CD4-positive, alpha-beta T cell treated with Interleukin-6 at 100 ng/mL for 8 hours (primary cell): ENCODE measurements around the gene RBM45.
"Not testable (repeated sequence)": the region's sequence is repeated elsewhere in the genome, so short reads cannot be mapped to it uniquely, and the experiment has no call there.

Experiments
- DNase-seq: peaks from one replicate; pipeline ENCODE4 v3.0.0-alpha.2; 2020; ENCODE audit warnings: mixed read lengths, low spot score

RBM45 gene

DNA sequence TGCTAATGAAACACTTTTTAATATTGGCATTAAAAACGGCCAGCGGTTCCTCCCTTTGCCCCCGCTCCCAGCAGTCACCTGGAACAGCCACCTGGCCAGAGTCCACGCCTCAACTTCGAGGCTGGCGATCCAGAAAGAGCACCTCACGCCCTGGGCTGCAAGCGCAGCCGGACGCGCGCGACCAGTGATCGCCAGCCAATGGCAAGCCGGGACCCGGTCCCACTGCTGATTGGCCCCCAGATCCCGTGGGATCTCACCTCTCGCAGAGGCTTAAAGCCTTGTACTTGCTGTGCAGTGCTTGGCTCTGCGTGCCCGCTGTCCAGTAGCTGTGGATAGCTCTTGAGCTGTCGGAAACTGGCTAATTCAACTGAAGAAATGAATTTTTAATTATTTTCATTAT, 4.1 kb upstream of the RBM45 start:
- DNase-seq: no peak

DNA sequence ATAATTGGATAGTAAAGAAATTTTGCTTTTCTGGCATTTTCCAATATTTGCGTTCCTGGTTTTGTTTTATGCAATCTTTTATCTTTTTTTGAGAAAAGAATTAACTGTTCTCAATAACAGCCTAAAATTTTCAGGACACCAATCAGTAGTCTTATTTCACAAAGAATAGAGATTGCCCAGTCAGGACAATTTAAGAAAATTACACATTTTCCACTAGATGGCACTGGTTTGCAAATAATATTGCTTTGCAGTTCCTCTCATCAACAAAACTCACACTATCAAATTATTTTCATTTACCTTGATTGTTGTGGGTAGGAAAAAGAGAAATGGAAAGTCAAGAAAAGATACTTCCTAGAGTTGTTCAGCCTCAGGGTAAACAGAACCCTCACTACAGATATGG, 2.4 kb upstream of the RBM45 start:
- peak; percentile 21 for DNase-seq

DNA sequence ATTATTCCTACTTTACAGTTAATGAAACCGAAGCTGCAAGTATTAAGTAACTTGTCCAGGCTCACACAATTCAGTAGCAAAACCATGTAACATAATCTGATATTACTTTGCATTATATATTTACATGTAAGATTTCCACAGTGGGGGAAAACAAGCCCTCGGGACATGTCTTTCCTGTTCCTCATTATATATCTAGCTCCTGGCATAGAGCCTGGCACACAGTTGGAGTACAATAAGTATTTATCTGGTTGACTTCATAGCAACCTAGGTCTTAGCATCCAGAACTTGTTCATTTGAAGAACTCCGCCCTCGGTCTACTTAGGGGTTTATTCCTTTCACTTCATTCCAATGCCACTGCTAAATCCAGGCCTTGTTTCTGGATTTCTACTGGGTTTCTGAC, 1.6 kb upstream of the RBM45 start:
- no peak for DNase-seq

GRCh38 chr2:178111743-178112142, 494 bp upstream of the RBM45 start:
- no peak for DNase-seq

DNA sequence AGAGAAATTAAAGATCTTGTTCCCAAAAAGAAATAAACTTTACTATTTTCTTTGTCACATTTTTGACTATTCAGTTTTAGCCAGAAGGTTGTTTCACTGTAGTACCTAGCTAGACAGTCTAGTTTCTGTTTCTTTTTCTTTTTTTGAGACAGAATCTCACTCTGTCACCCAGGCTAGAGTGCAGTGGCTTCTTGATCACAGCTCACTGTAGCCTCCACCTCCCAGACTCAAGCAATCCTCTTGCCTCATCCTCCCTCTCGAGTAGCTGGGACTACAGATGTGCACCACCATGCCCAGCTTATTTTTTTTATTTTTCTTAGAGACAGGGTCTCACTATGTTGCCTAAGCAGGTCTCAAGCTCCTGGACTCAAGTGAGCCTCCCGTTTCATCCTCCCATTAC, 2.2 kb downstream of the RBM45 start:
- DNase-seq: no peak

DNA sequence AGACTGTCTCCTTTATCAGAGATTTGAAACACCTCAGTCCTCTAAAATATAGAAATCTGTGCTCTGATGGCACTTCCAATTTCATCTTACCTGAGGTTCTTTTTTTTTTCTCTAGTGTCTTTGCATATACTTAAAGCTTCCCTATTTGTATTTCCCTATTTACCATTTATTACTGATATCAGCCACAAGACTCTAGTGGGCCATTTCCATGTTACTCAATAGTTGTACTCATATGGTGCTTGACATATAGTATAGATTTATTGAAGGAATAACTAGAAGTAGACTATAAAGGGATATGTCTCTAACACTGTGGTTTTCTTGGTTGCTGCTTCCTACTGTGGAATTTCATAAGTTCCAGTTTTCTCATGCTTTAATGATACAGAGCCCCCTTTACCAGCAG, 3.0 kb downstream of the RBM45 start:
- no peak for DNase-seq

DNA sequence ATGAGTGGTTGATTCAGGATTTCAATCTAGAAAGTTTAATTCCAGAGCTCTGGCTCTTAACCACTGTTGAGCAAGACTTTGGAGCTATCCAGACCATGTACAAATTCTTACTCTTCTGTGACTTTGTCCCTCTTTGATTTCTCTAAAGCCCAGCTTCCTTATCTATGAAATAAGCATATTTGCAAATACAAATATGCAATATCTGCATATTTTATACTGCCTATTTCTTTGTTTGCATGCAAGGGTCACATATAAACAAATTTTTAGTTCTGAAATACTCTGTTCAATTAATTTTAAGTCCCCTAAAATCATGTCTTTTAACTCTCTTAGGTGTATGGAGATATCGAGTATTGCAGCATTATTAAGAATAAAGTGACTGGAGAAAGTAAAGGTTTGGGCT, 5.5 kb downstream of the RBM45 start:
- no peak for DNase-seq

GRCh38 chr2:178119179-178119922, 7.1 kb downstream of the RBM45 start:
- DNase-seq: no peak

GRCh38 chr2:178123163-178123562, 10.9 kb downstream of the RBM45 start:
- DNase-seq: no peak

DNA sequence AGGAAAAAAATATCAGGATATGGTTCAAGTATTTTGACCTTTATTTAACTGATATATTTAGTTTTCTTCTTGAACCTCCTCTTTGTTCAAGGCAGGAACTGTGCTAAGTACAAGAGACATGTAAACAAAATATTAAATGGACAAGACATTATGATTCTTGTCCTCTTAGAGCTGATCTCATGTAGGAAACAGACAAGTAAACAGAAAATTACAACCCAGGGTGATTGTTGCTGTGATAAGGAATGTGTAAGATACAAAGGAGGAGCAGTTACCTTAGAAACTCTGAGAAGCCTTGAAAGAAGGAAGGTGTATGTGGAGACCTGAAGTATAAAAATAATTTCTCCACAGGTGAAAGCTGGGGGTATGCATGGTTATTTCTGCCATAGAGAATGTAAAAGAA, 12.9 kb downstream of the RBM45 start:
- no peak for DNase-seq

- DNase-seq: no peak
Observed at GRCh38 chr2:178125862-178126261, 13.6 kb downstream of the RBM45 start.

- DNase-seq: no peak
Observed at GRCh38 chr2:178128836-178129630, 16.8 kb downstream of the RBM45 start.

DNA sequence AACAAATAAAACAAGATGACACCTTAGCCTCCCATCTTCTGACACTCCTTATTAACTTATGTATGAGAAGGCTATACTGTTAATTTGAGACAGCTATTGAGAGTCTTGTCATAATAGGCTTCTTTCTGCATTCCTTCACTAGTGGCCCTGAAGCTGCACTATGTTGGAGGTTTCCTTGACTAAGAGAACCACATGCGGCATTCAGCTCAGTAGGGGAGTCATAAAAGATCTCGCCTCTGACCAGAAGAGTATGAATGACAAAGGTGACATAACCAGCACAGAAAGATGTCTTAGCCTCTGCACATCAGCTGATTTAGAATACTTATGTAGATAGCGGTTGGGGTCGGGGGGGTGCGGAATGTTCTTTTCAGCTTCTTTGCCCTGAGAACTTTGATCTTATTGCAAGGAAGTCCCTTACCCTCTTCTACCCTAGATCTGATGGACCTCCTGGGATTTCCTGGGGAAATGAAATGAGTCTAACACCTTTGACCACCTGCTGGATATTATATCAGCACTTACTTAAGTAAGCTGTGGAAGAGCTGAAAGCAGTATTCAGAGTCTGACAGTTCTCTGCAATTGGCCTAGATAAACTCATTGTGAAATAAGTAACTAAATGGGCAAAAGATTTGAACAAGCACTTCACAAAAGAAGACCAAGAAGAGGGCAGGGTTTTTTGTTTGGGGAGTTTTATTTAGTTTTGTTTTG, 24.2 kb downstream of the RBM45 start:
- DNase-seq: no peak

- DNase-seq: no peak
Observed at GRCh38 chr2:178142274-178143065, 30.2 kb downstream of the RBM45 start.

- DNase-seq: no peak
Observed at GRCh38 chr2:178143481-178143880, 31.2 kb downstream of the RBM45 start.

- DNase-seq: no peak
Observed at GRCh38 chr2:178152033-178152432, 39.8 kb downstream of the RBM45 start.

- DNase-seq: no peak
Observed at GRCh38 chr2:178152542-178152941, 40.3 kb downstream of the RBM45 start.

GRCh38 chr2:178152977-178153376, 40.7 kb downstream of the RBM45 start:
- no peak for DNase-seq

- DNase-seq: not testable (repeated sequence)
Observed at GRCh38 chr2:178153878-178154277, 41.6 kb downstream of the RBM45 start.

DNA sequence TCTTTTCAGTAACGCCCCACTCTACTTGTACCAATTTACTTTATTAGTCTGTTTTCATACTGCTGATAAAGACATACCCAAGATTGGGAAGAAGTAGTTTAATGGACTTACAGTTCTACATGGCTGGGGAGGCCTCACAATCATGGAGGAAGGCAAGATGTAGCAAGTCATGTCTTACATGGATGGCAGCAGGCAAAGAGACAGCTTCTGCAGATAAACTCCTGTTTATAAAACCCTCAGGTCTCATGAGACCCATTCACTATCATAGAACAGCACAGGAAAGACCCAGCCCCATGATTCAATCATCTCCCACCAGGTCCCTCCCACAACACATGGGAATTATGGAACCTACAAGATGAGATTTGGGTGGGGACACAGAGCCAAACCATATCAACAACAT, 43.3 kb downstream of the RBM45 start:
- no peak for DNase-seq

GRCh38 chr2:178157574-178157973, 45.3 kb downstream of the RBM45 start:
- no peak for DNase-seq

DNA sequence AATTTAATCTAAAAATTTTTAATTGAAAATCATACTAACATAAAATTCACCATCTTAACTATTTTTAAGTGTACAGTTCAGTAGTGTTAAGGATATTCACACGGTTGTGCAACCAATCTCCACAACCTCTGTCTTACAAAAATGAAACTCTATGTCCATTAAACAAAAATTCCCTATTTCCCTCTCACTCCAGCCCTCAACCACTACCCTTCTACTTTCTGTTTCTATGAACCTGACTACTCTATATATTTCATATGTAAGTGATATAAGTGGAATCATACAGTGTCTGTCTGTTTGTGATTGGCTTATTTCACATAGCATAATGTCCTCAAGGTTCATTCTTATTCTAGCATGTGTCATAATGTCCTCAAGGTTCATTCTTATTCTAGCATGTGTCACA, 47.7 kb downstream of the RBM45 start:
- no peak for DNase-seq
